HepG2 (cell line): ENCODE data around the gene TTBK1. TPM values are rescaled to one million over a fixed set of nuclear protein-coding genes. Genes with fewer than 3 reads are reported as not detected.

Source experiments
- ATAC-seq: fragments of 200-7000 bp; cut with Tn5 transposase; 3 replicates; pipeline ENCODE4 v1.9.1; 2020; ENCODE audit warnings: mild to moderate bottlenecking, moderate library complexity
- BruUV-seq: library from RNA; stranded (reverse); fragments of 400-500 nt; replicated peaks from 2 replicates; lab custom pipeline; 2021; lab: Mats Ljungman, UMichigan
- CTCF ChIA-PET: fragments of 300-600 bp; formaldehyde crosslinking; extraction: SDS; loops from one replicate; lab custom pipeline; 2021; ENCODE audit warnings: low total read pairs, inconsistent platforms, low intra/inter-chr PET ratio; lab: Yijun Ruan, JAX
- POLR2A ChIA-PET: fragments of 350-600 bp; sonication (Branson Sonifier 250); formaldehyde crosslinking; loops from one replicate; lab custom pipeline; 2020; ENCODE audit warnings: antibody characterized with exemption, inconsistent platforms; lab: Yijun Ruan, JAX
- DNase-seq: peaks from one replicate; pipeline ENCODE4 v3.0.0-alpha.2; 2015; ENCODE audit warnings: low spot score
- FAIRE-seq: peaks from 3 replicates; lab custom pipeline; 2011; peaks lifted over from hg19 to GRCh38; lab: Jason Lieb, UNC
- H2AFZ ChIP-seq: one replicate; pipeline ENCODE4 v1.6.1; 2011; ENCODE audit warnings: low read length, inconsistent platforms
- H3K27ac ChIP-seq: fragments of 300-600 bp; 3 replicates; pipeline ENCODE4 v1.8.0; 2011; ENCODE audit warnings: mixed run types, mild to moderate bottlenecking, mixed read lengths, low read length, inconsistent platforms; ENCODE audit not compliant: insufficient read depth; ENCODE audit errors: extremely low read length
- H3K27me3 ChIP-seq, 2 experiments: fragments of 200-600 bp in 1 of 2; 2 replicates in 1 of 2; 3 replicates in 1 of 2; pipeline versions ENCODE4 v1.6.0 to v1.8.0; 2011; ENCODE audit warnings: low read length in 2 of 2, mild to moderate bottlenecking in 2 of 2, moderate library complexity in 2 of 2, inconsistent platforms in 1 of 2; ENCODE audit not compliant: insufficient read depth in 2 of 2, control insufficient read depth in 1 of 2
- H3K36me3 ChIP-seq, 2 experiments: fragments of 200-600 bp in 1 of 2; replicated peaks in 1 of 2; 2 replicates in 1 of 2; 3 replicates in 1 of 2; pipeline versions ENCODE4 v1.5.1 to v1.8.0; 2011; ENCODE audit warnings: low read length in 2 of 2, inconsistent platforms in 1 of 2; ENCODE audit not compliant: insufficient read depth in 2 of 2, control insufficient read depth in 1 of 2
- H3K4me1 ChIP-seq: 2 replicates; pipeline ENCODE4 v1.5.1; 2012; ENCODE audit warnings: low read length, inconsistent platforms; ENCODE audit not compliant: insufficient read depth
- H3K4me2 ChIP-seq: 2 replicates; pipeline ENCODE4 v1.6.0; 2011; ENCODE audit warnings: low read depth, low read length, inconsistent platforms
- H3K4me3 ChIP-seq, 3 experiments: fragments of 200-600 bp in 1 of 3; sonication (generic), shearing (Covaris generic) in 1 of 3; replicated peaks in 1 of 3; 2 replicates each; pipeline ENCODE4 v1.5.1; 2011 to 2016; ENCODE audit warnings: low read length in 3 of 3, inconsistent platforms in 2 of 3, low read depth in 2 of 3, mild to moderate bottlenecking in 2 of 3, control low read depth in 1 of 3, mixed read lengths in 1 of 3; ENCODE audit not compliant: insufficient read depth in 1 of 3
- H3K79me2 ChIP-seq: one replicate; pipeline ENCODE4 v1.6.1; 2011; ENCODE audit warnings: low read length, inconsistent platforms; ENCODE audit not compliant: insufficient read depth
- H3K9ac ChIP-seq: 2 replicates; pipeline ENCODE4 v1.6.0; 2011; ENCODE audit warnings: mild to moderate bottlenecking, low read depth, low read length, inconsistent platforms; ENCODE audit not compliant: insufficient read depth
- H3K9me3 ChIP-seq: 2 replicates; pipeline ENCODE4 v1.5.1; 2012; ENCODE audit warnings: mild to moderate bottlenecking, low read length
- H4K20me1 ChIP-seq: 2 replicates; pipeline ENCODE4 v1.6.0; 2011; ENCODE audit warnings: inconsistent platforms, mild to moderate bottlenecking, low read length, moderate library complexity; ENCODE audit not compliant: insufficient read depth
- RNF2 ChIP-seq: fragments of 450-650 bp; conservative IDR thresholded peaks from 2 replicates; pipeline ENCODE4 v1.6.1; 2016; ENCODE audit warnings: low read depth
- TAF15 ChIP-seq: fragments of 200-400 bp; formaldehyde crosslinking; IDR thresholded peaks from one replicate; pipeline ENCODE4 v1.6.1; 2018; ENCODE audit warnings: mild to moderate bottlenecking, low read depth, low read length; ENCODE audit not compliant: poor library complexity, severe bottlenecking
- TOPORS ChIP-seq: sonication (generic); formaldehyde crosslinking; IDR thresholded peaks from 2 replicates; pipeline ENCODE4 v1.8.0; 2023; ENCODE audit warnings: mild to moderate bottlenecking, missing genetic modification reagents
- ZFY ChIP-seq: sonication (generic); formaldehyde crosslinking; IDR thresholded peaks from 2 replicates; pipeline ENCODE4 v1.4.0; 2020; ENCODE audit warnings: missing genetic modification reagents
- ZNF260 ChIP-seq: sonication (generic); formaldehyde crosslinking; IDR thresholded peaks from 2 replicates; pipeline ENCODE4 v1.4.0; 2020; ENCODE audit warnings: missing genetic modification reagents, low read depth, mild to moderate bottlenecking, borderline replicate concordance
- ZNF564 ChIP-seq: sonication (generic); formaldehyde crosslinking; IDR thresholded peaks from 2 replicates; pipeline ENCODE4 v1.8.1; 2023; ENCODE audit warnings: mild to moderate bottlenecking, missing genetic modification reagents
- ZNF615 ChIP-seq: sonication (generic); formaldehyde crosslinking; IDR thresholded peaks from 2 replicates; pipeline ENCODE4 v1.5.0; 2020; ENCODE audit warnings: mild to moderate bottlenecking, missing genetic modification reagents, borderline replicate concordance
- ZNF616 ChIP-seq: sonication (generic); formaldehyde crosslinking; IDR thresholded peaks from 2 replicates; pipeline ENCODE4 v1.5.0; 2020; ENCODE audit warnings: low read depth, mild to moderate bottlenecking, missing genetic modification reagents
- ZNF629 ChIP-seq: sonication (generic); formaldehyde crosslinking; conservative IDR thresholded peaks from 2 replicates; pipeline ENCODE4 v1.5.0; 2020; ENCODE audit warnings: missing genetic modification reagents
- WGBS: methylation state at CpG from one replicate; pipeline ENCODE4 v1.1.6; 2017; ENCODE audit warnings: low lambda C conversion rate; 5-methylcytosine and 5-hydroxymethylcytosine counted together
- in situ Hi-C: cut with HindIII; loops from 2 replicates; pipeline ENCODE4 v1.10.0; 2017; ENCODE audit warnings: low pct_unique_long_range_greater_than_20kb; ENCODE audit not compliant: extremely low pct_ligation_motif_present
- intact Hi-C: fragments of 100-400 bp; cut with micrococcal nuclease; formaldehyde crosslinking; loops from one replicate; pipeline ENCODE4 v1.10.0; 2022; ENCODE audit not compliant: unreplicated experiment
- polyA plus RNA-seq, 8 experiments: library from polyadenylated mRNA; depleted of rRNA in 3 of 8; stranded (reverse) in 7 of 8; unstranded in 1 of 8; fragments of >200 nt; fragmentation: Illumina TruSeq in 4 of 8; extraction: Trizol in 4 of 8; gene quantifications; 2 replicates each; pipeline versions ENCODE4 v1.2.1 to v1.2.3, GENCODE V29; 2011 to 2016; ENCODE audit warnings: low read depth in 4 of 8, missing spikeins in 1 of 8, mixed read lengths in 1 of 8; ENCODE audit not compliant: insufficient read depth in 1 of 8
- total RNA-seq, 5 experiments: library from RNA; depleted of rRNA; stranded (reverse); fragments of >200 nt; fragmentation: Illumina TruSeq; extraction: Trizol; gene quantifications; 2 replicates each; pipeline ENCODE4 v1.2.3, GENCODE V29; 2016; ENCODE audit warnings: low read depth in 1 of 5

The TTBK1 gene
- total and polyA plus RNA-seq, 2 of the 13 experiments (the other 11 are each of a cell fraction or from before 2014, with no cell fraction given): 0.24 to 0.33 TPM

DNA sequence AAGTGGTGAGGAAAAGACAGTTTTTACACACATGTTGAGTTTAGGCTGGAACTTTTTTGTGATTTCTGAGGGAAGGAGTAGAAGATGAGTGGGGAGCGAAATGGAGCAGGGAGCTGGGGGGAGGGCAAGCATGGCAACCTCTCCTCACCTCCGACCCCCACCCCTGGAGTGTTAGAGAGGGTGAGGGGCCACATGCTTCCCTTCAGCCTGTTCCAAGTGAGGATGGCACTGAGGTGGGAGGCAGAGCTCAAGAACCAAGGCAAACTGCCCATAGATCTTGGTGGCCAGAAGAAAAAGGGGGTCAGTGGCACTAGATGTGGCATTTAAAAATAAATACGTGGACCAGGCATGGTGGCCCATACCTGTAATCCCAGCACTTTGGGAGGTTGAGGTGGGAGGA is 4.8 kb downstream of the TTBK1 start:
- POLR2A ChIA-PET: interaction anchor here (0.8 to 1.3 kb wide), 3 partner anchors 13 to 73 kb away, joined by 3 to 4 read pairs (median 3); partner anchors contain the start of gene DNPH1
- ATAC-seq: no peak
- DNase-seq: no peak

DNA sequence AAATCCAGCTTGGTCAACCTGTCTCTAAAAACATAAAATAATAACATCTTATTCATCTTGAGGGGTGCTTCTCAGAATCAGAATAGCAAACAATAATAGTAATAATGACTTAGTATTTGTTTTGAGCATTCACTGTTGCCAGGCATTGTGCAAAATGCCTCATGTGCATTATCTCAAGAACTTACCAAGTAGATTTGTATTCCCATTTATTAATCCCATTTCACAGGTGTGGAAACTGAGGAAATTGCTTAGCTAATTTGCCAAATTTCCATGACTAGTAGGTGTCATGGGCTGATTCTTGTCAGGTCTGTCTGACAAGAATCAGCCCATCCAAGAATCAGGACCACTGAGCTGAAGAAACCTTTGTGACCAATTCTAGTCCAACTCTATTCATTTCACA is 5.5 kb downstream of the TTBK1 start:
- H2AFZ ChIP-seq: no peak overlapping the region
- H3K79me2 ChIP-seq: no peaks in the 10 kb centered on the region
- POLR2A ChIA-PET: interaction anchor here (1.2 to 1.3 kb wide), 2 partner anchors 13 to 74 kb away, joined by 3 read pairs; no protein-coding TSS in a partner anchor
- no peak overlapping the region for H3K4me3 ChIP-seq
- no peak for ATAC-seq
- no peaks in the 10 kb centered on the region for H3K36me3 ChIP-seq
- H3K9ac ChIP-seq: no peak overlapping the region
- DNase-seq: no peak
- intact Hi-C loops (no loop called here), in situ Hi-C loops (no loop called here)
- TF ChIP-seq ZNF260 (CRISPR knock-in tag) (no peak), RNF2 (no peak), ZNF629 (CRISPR knock-in tag) (peak; percentile 53), TAF15 (no peak), TOPORS (CRISPR knock-in tag) (0 out of 2 replicates have a peak, but pooled peaks have one; percentile 10), ZNF616 (CRISPR knock-in tag) (no peak), ZFY (CRISPR knock-in tag) (no peak)
- H3K4me1 ChIP-seq: peaks cover 39% of the 10 kb centered on the region
- H3K27ac ChIP-seq: no peak overlapping the region
- H3K9me3 ChIP-seq: no peaks in the 10 kb centered on the region
- BruUV-seq: no TSS peak
- H3K4me2 ChIP-seq: no peak overlapping the region
- no peak for FAIRE-seq
- no peaks in the 10 kb centered on the region for H4K20me1 ChIP-seq
- CTCF ChIA-PET: no interaction called here
- peaks cover 19 to 82% of the 10 kb centered on the region in 2 experiments for H3K27me3 ChIP-seq

More for the DNA sequence above, 4.8 kb downstream of the TTBK1 start:
- Histone ChIP-seq H2AFZ (no peak overlapping the region), H3K27me3 (peaks cover 19 to 79% of the 10 kb centered on the region in 2 experiments), H3K9me3 (no peaks in the 10 kb centered on the region), H3K9ac (no peak overlapping the region), H3K4me2 (peak overlapping the region; percentile 92), H4K20me1 (no peaks in the 10 kb centered on the region), H3K36me3 (no peaks in the 10 kb centered on the region), H3K4me3 (peak overlapping the region in 2 of 3 experiments; percentile 48 to 75; a peak in 2 of 6 replicates), H3K27ac (no peak overlapping the region), H3K4me1 (peaks cover 38% of the 10 kb centered on the region), H3K79me2 (no peaks in the 10 kb centered on the region)
- BruUV-seq: no TSS peak
- intact Hi-C loops: no loop called here
- in situ Hi-C loops: no loop called here
- WGBS: 64% methylated on average over 3 of the region's 3 CpGs
- no peak for FAIRE-seq
- CTCF ChIA-PET: no interaction called here
- TF ChIP-seq ZNF615 (CRISPR knock-in tag) (no peak), ZNF564 (CRISPR knock-in tag) (0 out of 2 replicates have a peak, but pooled peaks have one; percentile 4)
